CD4-positive, alpha-beta memory T cell (primary cell): ENCODE measurements around the gene MEX3C. TPM values are rescaled to one million over a fixed set of nuclear protein-coding genes. Genes with fewer than 3 reads are reported as not detected.

Source experiments
- CTCF ChIA-PET: fragments of 350-600 bp; sonication (Branson Sonifier 250); formaldehyde crosslinking; loops from one replicate; lab custom pipeline; 2021; ENCODE audit warnings: inconsistent platforms; ENCODE audit not compliant: partially characterized antibody; lab: Charles Lee
- POLR2A ChIA-PET: fragments of 350-600 bp; sonication (Branson Sonifier 250); formaldehyde crosslinking; loops from one replicate; lab custom pipeline; 2021; ENCODE audit not compliant: partially characterized antibody; lab: Charles Lee
- DNase-seq, 5 donors: peaks; one replicate each; pipeline versions ENCODE4 v3.0.0 to v3.0.0-alpha.2; 2020 to 2022; ENCODE audit warnings: mixed read lengths in 1 of 5
- H3K27ac ChIP-seq: one replicate; pipeline ENCODE4 v1.7.0; 2013; ENCODE audit warnings: low read depth, low read length
- H3K27me3 ChIP-seq: 2 replicates; pipeline ENCODE4 v1.7.0; 2013; ENCODE audit warnings: mild to moderate bottlenecking, low read length, moderate library complexity; ENCODE audit not compliant: insufficient read depth
- H3K36me3 ChIP-seq: 2 replicates; pipeline ENCODE4 v1.7.0; 2013; ENCODE audit warnings: mild to moderate bottlenecking, low read length, moderate library complexity; ENCODE audit not compliant: insufficient read depth
- H3K4me1 ChIP-seq: 2 replicates; pipeline ENCODE4 v1.7.0; 2013; ENCODE audit warnings: mild to moderate bottlenecking, low read length, moderate library complexity; ENCODE audit not compliant: insufficient read depth
- H3K4me3 ChIP-seq, 2 donors: one replicate each; pipeline ENCODE4 v1.7.0; 2013; ENCODE audit warnings: low read length in 2 of 2, mild to moderate bottlenecking in 1 of 2
- H3K9me3 ChIP-seq, 2 donors: one replicate each; pipeline ENCODE4 v1.7.0; 2013; ENCODE audit warnings: low read length in 2 of 2, control low read depth in 1 of 2; ENCODE audit not compliant: control insufficient read depth in 1 of 2
- H3K27ac Mint-ChIP-seq, 7 donors: one replicate each; pipeline ENCODE4 v1.8.0; 2020 to 2021; ENCODE audit warnings: mixed read lengths in 7 of 7, mild to moderate bottlenecking in 6 of 7, inconsistent platforms in 3 of 7, moderate library complexity in 3 of 7
- H3K27me3 Mint-ChIP-seq, 2 donors: one replicate each; pipeline ENCODE4 v1.8.0; 2020 to 2021; ENCODE audit warnings: mixed read lengths in 2 of 2
- H3K36me3 Mint-ChIP-seq, 2 donors: one replicate each; pipeline ENCODE4 v1.8.0; 2020 to 2021; ENCODE audit warnings: mixed read lengths in 2 of 2, inconsistent platforms in 1 of 2, mild to moderate bottlenecking in 1 of 2
- H3K4me1 Mint-ChIP-seq, 4 donors: one replicate each; pipeline ENCODE4 v1.8.0; 2020 to 2021; ENCODE audit warnings: mixed read lengths in 4 of 4, mild to moderate bottlenecking in 1 of 4
- H3K4me3 Mint-ChIP-seq, 8 donors: one replicate each; pipeline ENCODE4 v1.8.0; 2020 to 2021; ENCODE audit warnings: mixed read lengths in 8 of 8, mild to moderate bottlenecking in 7 of 8, moderate library complexity in 6 of 8, inconsistent platforms in 3 of 8
- H3K9me3 Mint-ChIP-seq, 8 donors: one replicate each; pipeline ENCODE4 v1.8.0; 2020 to 2021; ENCODE audit warnings: mixed read lengths in 8 of 8, mild to moderate bottlenecking in 5 of 8, inconsistent platforms in 3 of 8, moderate library complexity in 1 of 8
- intact Hi-C: fragments of 100-400 bp; cut with micrococcal nuclease; formaldehyde crosslinking; loops from one replicate; pipeline ENCODE4 v1.15.1; 2023
- polyA plus RNA-seq, 2 donors: library from polyadenylated mRNA; unstranded; fragments of 300-500 nt; fragmentation: Illumina TruSeq; gene quantifications; one replicate each; pipeline ENCODE4 v1.2.3, GENCODE V29; 2021
- total RNA-seq, 2 experiments: library from RNA; stranded (reverse); gene quantifications; one replicate each; pipeline ENCODE4 v1.2.3, GENCODE V29; 2021

The MEX3C gene
- total and polyA plus RNA-seq, 4 experiments from 2014 or later = 3.5 to 64.8 (median 35.7) TPM

- H3K4me1 Mint-ChIP-seq = peaks cover 32 to 55% (median 41%) of the 10 kb centered on the region in 4 donors
Measured at GRCh38 chr18:51196118-51196810, 1.2 kb downstream of the MEX3C start.

DNA sequence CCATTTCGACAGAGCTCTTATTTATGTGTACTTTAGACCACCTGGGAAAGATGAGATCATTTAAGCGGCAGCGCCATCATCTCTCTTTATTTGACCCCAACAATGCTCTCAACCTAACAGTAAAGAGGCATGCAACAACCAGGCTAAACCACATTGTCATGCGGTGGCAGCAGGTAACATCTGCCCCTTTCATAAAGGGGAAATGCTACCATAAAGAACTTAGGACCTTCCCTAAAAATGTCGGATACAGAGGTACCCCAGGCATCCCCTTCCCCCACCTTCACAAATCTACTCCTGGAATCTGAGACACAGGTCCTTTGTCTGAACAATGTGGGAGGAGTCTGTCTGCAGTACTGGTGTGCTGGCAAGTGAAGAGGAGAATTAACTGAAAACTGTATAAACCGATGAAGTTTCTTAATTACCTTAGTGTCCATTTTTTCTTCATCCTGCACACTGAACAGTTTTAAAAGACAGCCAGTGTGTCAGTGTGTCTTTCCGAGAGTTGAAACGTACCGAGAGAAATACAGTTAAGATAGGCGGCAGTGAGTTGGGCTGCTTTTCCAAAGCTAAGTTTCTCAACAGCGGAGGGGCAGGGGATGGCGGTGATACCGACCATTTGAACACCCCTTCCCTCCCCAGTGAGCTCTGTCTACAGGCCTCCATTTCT, 1.9 kb downstream of the MEX3C start:
- Histone ChIP-seq H3K36me3 (no peaks in the 10 kb centered on the region), H3K27me3 (no peaks in the 10 kb centered on the region), H3K27ac (peak overlapping the region; percentile 77), H3K4me1 (peaks cover 47% of the 10 kb centered on the region), H3K9me3 (no peaks in the 10 kb centered on the region), H3K4me3 (peak overlapping the region; percentile 76 to 94)
- Mint-ChIP-seq H3K4me1 (peaks cover 38 to 62% (median 48%) of the 10 kb centered on the region in 4 donors), H3K9me3 (no peaks in the 10 kb centered on the region), H3K27ac (peak overlapping the region; percentile 51 to 94 (median 71)), H3K4me3 (peak overlapping the region; percentile 73 to 98 (median 94)), H3K27me3 (no peaks in the 10 kb centered on the region), H3K36me3 (peaks cover 0 to 14% of the 10 kb centered on the region in 2 donors)
- intact Hi-C loops = loop anchor here (1.0 to 10.0 kb wide), 6 partner anchors 8 to 1701 kb away; partner anchors contain the start of genes ACAA2, CXXC1, RPL17 and SKA1
- ChIA-PET POLR2A (interaction anchor here (0.6 to 4.7 kb wide), 11 partner anchors 9 to 317 kb away, joined by 3 to 106 read pairs (median 19); partner anchors contain the start of genes ELAC1, ME2 and SMAD4), CTCF (interaction anchor here (0.7 to 4.3 kb wide), 6 partner anchors 9 to 84 kb away, joined by 3 to 30 read pairs (median 8); no protein-coding TSS in a partner anchor)
- DNase-seq = peak; percentile 24 to 77 (median 35)

More at GRCh38 chr18:51196118-51196810, 1.2 kb downstream of the MEX3C start:
- Mint-ChIP-seq H3K9me3 (no peaks in the 10 kb centered on the region), H3K27me3 (no peaks in the 10 kb centered on the region), H3K27ac (peak overlapping the region; percentile 51 to 94 (median 71)), H3K36me3 (peaks cover 0 to 14% of the 10 kb centered on the region in 2 donors), H3K4me3 (peak overlapping the region; percentile 73 to 98 (median 94))
- Histone ChIP-seq H3K36me3 (no peaks in the 10 kb centered on the region), H3K27me3 (no peaks in the 10 kb centered on the region), H3K9me3 (no peaks in the 10 kb centered on the region), H3K27ac (peak overlapping the region; percentile 77), H3K4me3 (peak overlapping the region; percentile 76 to 94), H3K4me1 (peaks cover 40% of the 10 kb centered on the region)
- intact Hi-C loops = loop anchor here (1.0 to 10.0 kb wide), 5 partner anchors 9 to 1701 kb away; partner anchors contain the start of genes ACAA2, CXXC1, RPL17 and SKA1
- ChIA-PET POLR2A (interaction anchor here (0.6 to 4.7 kb wide), 11 partner anchors 9 to 318 kb away, joined by 3 to 106 read pairs (median 19); partner anchors contain the start of genes ELAC1, ME2 and SMAD4), CTCF (interaction anchor here (1.1 to 4.3 kb wide), 6 partner anchors 10 to 318 kb away, joined by 3 to 30 read pairs (median 8); partner anchors contain the start of gene ME2)
- peak; percentile 26 to 59 (median 47) for DNase-seq

DNA sequence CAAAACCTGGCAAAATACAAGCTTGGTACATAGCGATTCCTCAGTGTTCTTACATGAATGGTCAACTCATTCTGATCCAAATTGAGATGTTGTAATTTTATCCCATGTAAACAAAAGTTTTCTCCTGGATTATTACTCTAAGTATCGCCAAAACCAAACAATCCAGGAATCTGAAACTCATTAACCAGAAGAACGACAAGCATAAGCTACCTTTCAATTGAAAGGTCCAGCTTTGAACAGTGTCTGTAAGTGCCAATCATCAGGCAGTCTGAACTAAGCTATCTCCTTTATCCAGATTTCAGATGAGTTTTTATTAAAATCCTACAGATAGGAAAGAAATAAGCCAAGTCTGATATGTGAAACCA, 2.4 kb downstream of the MEX3C start:
- Histone ChIP-seq H3K4me1 (peaks cover 52% of the 10 kb centered on the region), H3K27ac (peak overlapping the region; percentile 77), H3K4me3 (peak overlapping the region; percentile 76 to 94), H3K27me3 (no peaks in the 10 kb centered on the region), H3K36me3 (no peaks in the 10 kb centered on the region), H3K9me3 (no peaks in the 10 kb centered on the region)
- H3K27me3 Mint-ChIP-seq = no peaks in the 10 kb centered on the region
- DNase-seq = no peak
- peak overlapping the region; percentile 51 to 94 (median 71) for H3K27ac Mint-ChIP-seq
- ChIA-PET POLR2A (interaction anchor here (0.8 to 4.7 kb wide), 6 partner anchors 8 to 316 kb away, joined by 5 to 106 read pairs (median 30); partner anchors contain the start of genes ELAC1, ME2 and SMAD4), CTCF (interaction anchor here (0.7 to 4.3 kb wide), 6 partner anchors 8 to 84 kb away, joined by 3 to 30 read pairs (median 8); no protein-coding TSS in a partner anchor)
- peaks cover 0 to 14% of the 10 kb centered on the region in 2 donors for H3K36me3 Mint-ChIP-seq
- peaks cover 43 to 67% (median 52%) of the 10 kb centered on the region in 4 donors for H3K4me1 Mint-ChIP-seq
- H3K9me3 Mint-ChIP-seq = no peaks in the 10 kb centered on the region
- H3K4me3 Mint-ChIP-seq = peak overlapping the region; percentile 73 to 98 (median 94)
- intact Hi-C loops = loop anchor here (2.0 to 10.0 kb wide), 4 partner anchors 24 to 1700 kb away; partner anchors contain the start of genes ACAA2, CXXC1 and RPL17

GRCh38 chr18:51194604-51195003, 2.9 kb downstream of the MEX3C start:
- Histone ChIP-seq H3K27me3 (no peaks in the 10 kb centered on the region), H3K4me1 (peaks cover 55% of the 10 kb centered on the region), H3K36me3 (no peaks in the 10 kb centered on the region), H3K27ac (peak overlapping the region; percentile 77), H3K9me3 (no peaks in the 10 kb centered on the region), H3K4me3 (peak overlapping the region; percentile 76 to 94)
- DNase-seq = no peak
- POLR2A ChIA-PET = interaction anchor here (0.8 to 4.7 kb wide), 5 partner anchors 8 to 316 kb away, joined by 5 to 106 read pairs (median 36); partner anchors contain the start of genes ME2 and SMAD4
- Mint-ChIP-seq H3K9me3 (no peaks in the 10 kb centered on the region), H3K27ac (peak overlapping the region; percentile 51 to 94 (median 71)), H3K4me3 (peak overlapping the region; percentile 73 to 98 (median 94)), H3K36me3 (peaks cover 0 to 14% of the 10 kb centered on the region in 2 donors), H3K27me3 (no peaks in the 10 kb centered on the region), H3K4me1 (peaks cover 45 to 71% (median 55%) of the 10 kb centered on the region in 4 donors)
- intact Hi-C loops = loop anchor here (2.0 to 10.0 kb wide), 4 partner anchors 24 to 1700 kb away; partner anchors contain the start of genes ACAA2, CXXC1 and RPL17
- CTCF ChIA-PET = interaction anchor here (2.1 to 4.3 kb wide), 5 partner anchors 8 to 44 kb away, joined by 7 to 30 read pairs (median 8); no protein-coding TSS in a partner anchor

DNA sequence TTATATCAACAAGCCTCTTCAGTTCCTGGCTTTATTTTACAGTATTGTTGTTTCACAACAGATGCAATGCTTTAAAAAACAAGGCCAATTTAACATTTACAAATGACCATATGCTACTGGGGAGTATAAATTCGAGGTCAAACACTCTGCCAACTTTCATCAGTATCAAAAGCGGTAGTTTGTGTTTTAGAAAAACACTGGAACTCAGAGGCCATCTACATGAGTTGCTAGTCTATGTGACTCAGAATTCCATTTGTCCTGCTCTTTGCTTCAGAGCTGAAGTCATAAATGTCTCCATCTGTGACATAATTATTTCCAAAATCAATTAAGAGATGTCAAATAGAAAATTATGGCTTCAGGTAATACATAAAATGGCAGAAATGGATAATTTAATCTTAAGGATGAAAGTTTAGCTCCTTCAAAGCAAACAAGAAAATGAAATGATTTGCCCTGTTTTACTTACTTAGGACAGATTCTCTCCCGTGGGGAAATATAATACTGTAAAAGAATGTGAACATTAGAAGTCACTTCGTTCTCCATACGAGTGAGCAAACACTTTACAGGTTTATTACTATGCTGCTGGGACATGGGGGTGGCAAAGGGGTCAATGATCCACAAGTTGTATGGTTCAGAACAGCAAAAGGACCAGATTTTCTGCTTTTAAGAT, 3.7 kb downstream of the MEX3C start:
- H3K27ac ChIP-seq = peak overlapping the region; percentile 77
- no peaks in the 10 kb centered on the region for H3K9me3 Mint-ChIP-seq
- ChIA-PET CTCF (interaction anchor here (1.9 kb wide), 1 partner anchor 83 kb away, joined by 9 read pairs; no protein-coding TSS in a partner anchor), POLR2A (interaction anchor here (2.6 kb wide), 1 partner anchor 40 kb away, joined by 12 read pairs; no protein-coding TSS in a partner anchor)
- peaks cover 47 to 70% (median 58%) of the 10 kb centered on the region in 4 donors for H3K4me1 Mint-ChIP-seq
- peaks cover 62% of the 10 kb centered on the region for H3K4me1 ChIP-seq
- H3K4me3 Mint-ChIP-seq = peak overlapping the region; percentile 47 to 95 (median 64)
- H3K4me3 ChIP-seq = peak overlapping the region; percentile 18 to 94
- no peaks in the 10 kb centered on the region for H3K9me3 ChIP-seq
- H3K36me3 Mint-ChIP-seq = peaks cover 0 to 16% of the 10 kb centered on the region in 2 donors
- no peaks in the 10 kb centered on the region for H3K27me3 Mint-ChIP-seq
- H3K27ac Mint-ChIP-seq = peak overlapping the region; percentile 50 to 94 (median 85)
- no peak for DNase-seq
- H3K36me3 ChIP-seq = no peaks in the 10 kb centered on the region
- no peaks in the 10 kb centered on the region for H3K27me3 ChIP-seq
- intact Hi-C loops = loop anchor here (2.0 to 10.0 kb wide), 3 partner anchors 23 to 1699 kb away; partner anchors contain the start of genes ACAA2 and RPL17

- Mint-ChIP-seq H3K36me3 (peaks cover 0 to 19% of the 10 kb centered on the region in 2 donors), H3K4me3 (peak overlapping the region; percentile 3 to 77 (median 41)), H3K27ac (peak overlapping the region in 6 of 7 donors; percentile 1 to 75 (median 36)), H3K27me3 (no peaks in the 10 kb centered on the region), H3K9me3 (no peaks in the 10 kb centered on the region), H3K4me1 (peaks cover 51 to 76% (median 63%) of the 10 kb centered on the region in 4 donors)
- ChIA-PET POLR2A (interaction anchor here (0.9 to 2.6 kb wide), 3 partner anchors 11 to 39 kb away, joined by 3 to 12 read pairs (median 7); no protein-coding TSS in a partner anchor), CTCF (interaction anchor here (1.9 kb wide), 1 partner anchor 82 kb away, joined by 9 read pairs; no protein-coding TSS in a partner anchor)
- Histone ChIP-seq H3K27me3 (no peaks in the 10 kb centered on the region), H3K4me3 (no peak overlapping the region), H3K9me3 (no peaks in the 10 kb centered on the region), H3K4me1 (peaks cover 73% of the 10 kb centered on the region), H3K36me3 (no peaks in the 10 kb centered on the region), H3K27ac (no peak overlapping the region)
- intact Hi-C loops = loop anchor here (10.0 kb wide), 2 partner anchors 1378 to 1698 kb away; partner anchors contain the start of genes ACAA2 and RPL17
- DNase-seq = no peak
Measured at GRCh38 chr18:51192696-51193095, 4.8 kb downstream of the MEX3C start.
